ENCODE data around the gene RNASE4.

DNA sequence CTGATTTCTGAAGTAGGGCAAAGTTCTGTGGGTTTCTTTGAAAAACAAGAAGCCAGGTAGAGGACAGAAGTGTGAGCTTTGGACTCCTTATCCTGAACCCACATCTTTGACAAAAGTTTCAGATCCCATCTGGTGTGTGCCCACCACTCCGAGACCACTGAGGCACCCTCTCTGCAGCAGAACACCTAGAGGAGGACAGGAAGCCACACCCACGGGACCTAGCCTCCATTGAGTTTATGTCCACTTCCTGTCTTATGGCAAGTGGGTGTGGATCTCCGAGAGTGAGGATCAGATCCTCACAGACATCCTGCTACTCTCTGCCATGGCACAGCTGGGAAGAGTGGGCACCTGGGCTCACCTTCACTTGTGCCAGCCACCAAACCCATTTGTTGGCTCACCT lies 26.1 kb upstream of the RNASE4 start:
- TF ChIP-seq ATF7 (IDR thresholded peaks at IDR 0.05; ENCODE audit: low read depth): no peak
- no peak for TF ChIP-seq POLR2AphosphoS5 (IDR thresholded peaks at IDR 0.05; ENCODE audit: low read length)
- TF ChIP-seq RCOR1 (conservative IDR thresholded peaks at IDR 0.05; ENCODE audit: low read depth, low read length): no peak
- TF ChIP-seq EGR1 (IDR thresholded peaks at IDR 0.05; ENCODE audit: borderline replicate concordance in 1 of 2, low read depth in 2 of 2, low read length in 2 of 2): no peak

All from GM12878 (cell line).